Central memory CD4-positive, alpha-beta T cell (primary cell): ENCODE data around the gene GPR6.

Source experiments
- DNase-seq: peaks from one replicate; pipeline ENCODE4 v3.0.0; 2022

GPR6 gene

GRCh38 chr6:109999740-110000139, 21.6 kb downstream of the GPR6 start:
- no peak for DNase-seq

- no peak for DNase-seq
These were observed 24.6 kb downstream of the GPR6 start for GRCh38 chr6:110002676-110003075.

- no peak for DNase-seq
These were observed 35.3 kb downstream of the GPR6 start for GRCh38 chr6:110013386-110013785.

DNA sequence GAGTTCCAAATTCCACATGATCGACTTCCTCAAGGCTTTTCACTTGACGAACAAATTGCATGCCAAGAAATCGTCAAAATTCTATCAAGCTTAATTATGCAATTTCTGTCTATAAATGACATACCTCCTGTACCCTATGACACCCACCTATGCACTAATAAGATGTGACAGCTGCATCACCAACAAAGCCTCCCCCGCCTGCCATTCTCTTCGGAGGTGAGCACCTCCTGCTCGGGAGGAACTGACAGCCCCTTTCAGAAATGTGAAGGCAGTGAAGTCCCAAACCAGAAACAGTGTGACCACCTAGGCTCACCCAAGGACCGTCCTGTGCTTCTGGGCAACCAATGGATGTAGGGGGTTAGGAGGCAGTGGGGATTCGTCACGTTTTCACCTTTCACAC, 37.1 kb downstream of the GPR6 start:
- DNase-seq = no peak

DNA sequence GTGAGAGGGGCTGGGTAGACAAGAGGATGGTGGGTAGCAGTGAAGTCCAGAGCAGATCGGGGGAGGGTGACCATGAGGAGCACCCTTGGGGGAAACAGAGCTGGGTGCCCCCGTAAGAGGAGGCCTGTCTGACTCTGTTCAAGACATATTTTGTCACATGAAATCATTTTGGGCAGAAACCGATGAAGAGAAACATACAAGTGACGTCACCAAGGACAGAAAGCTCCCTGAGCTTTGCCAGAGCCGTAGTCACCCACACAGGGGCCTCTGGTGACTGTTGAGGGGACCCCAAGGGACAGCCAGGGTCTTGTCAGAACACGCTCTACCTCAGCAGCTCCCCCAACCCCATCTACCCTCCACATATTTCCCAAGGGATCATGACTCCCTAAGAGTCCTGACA, 39.2 kb downstream of the GPR6 start:
- DNase-seq = no peak

DNA sequence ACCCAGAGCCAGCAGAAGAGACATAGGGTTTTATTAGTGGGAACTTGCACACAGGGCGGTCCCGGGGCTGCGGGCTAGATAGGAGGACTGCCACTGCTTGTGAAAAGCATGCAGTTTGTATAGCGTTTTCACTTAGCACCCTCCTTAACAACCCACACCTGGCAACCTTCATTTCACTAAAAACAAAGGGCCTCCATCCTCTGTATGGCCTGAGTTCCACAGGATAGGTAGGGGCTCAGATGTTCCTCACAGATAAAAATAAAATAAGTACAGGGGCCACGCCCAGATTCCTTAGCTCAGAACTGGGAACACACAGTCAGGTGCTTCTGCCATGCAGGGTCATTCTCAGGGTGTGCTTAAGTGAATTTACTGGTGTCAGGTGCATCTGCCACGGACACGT, 39.8 kb downstream of the GPR6 start:
- no peak for DNase-seq

- no peak for DNase-seq
These were observed 40.4 kb downstream of the GPR6 start for GRCh38 chr6:110018486-110018885.

DNA sequence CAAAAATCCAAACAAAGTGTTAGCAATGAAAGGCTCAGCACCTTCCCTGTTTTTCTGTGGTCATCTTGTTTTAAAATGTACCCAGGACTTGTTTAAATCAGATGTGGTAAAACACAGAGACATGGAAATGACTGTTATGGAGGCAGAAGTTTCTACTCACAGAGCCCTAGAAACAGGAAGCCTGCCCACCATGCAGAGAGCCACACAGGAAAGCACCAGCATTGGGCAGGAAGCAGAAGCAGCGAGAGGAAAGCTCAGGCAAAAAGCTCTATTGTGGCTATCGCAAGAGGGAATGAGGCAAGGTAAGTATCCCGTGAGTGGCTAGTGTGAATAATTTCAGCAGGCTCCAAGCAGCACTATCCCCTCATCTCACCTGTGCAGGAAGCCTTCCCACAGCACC, 42.8 kb downstream of the GPR6 start:
- DNase-seq = no peak

- DNase-seq = no peak
These were observed 51.0 kb downstream of the GPR6 start for GRCh38 chr6:110029144-110029543.
